Hematopoietic multipotent progenitor cell (in vitro differentiated cells): ENCODE measurements around the gene TSPAN10. TPM values are rescaled to one million over a fixed set of nuclear protein-coding genes. Genes with fewer than 3 reads are reported as not detected.
"Not testable (repeated sequence)": the region's sequence is repeated elsewhere in the genome, so short reads cannot be mapped to it uniquely, and the experiment has no call there.

Experiments
- DNase-seq, 3 donors: peaks; one replicate each; pipeline ENCODE4 v3.0.0-alpha.2; 2011 to 2015; ENCODE audit warnings: low read depth in 2 of 3, low spot score in 2 of 3
- total RNA-seq: library from RNA; depleted of rRNA; stranded (reverse); fragments of >200 nt; gene quantifications from one replicate; pipeline ENCODE4 v1.2.3, GENCODE V29; 2012

TSPAN10 gene
- total RNA-seq, result 0.27 TPM

- DNase-seq, result peak; percentile 70 to 85 (median 81)
These were observed at the start of gene TSPAN10, which contains the start of gene NPLOC4 for GRCh38 chr17:81636505-81637288. Gene TSPAN10, plus strand, starts transcription at chr17:81637196. Its CDS starts 5,217 bp downstream, at chr17:81642413. Gene NPLOC4, minus strand, starts transcription at chr17:81637112. Its CDS starts 182 bp downstream, at chr17:81636930.

DNA sequence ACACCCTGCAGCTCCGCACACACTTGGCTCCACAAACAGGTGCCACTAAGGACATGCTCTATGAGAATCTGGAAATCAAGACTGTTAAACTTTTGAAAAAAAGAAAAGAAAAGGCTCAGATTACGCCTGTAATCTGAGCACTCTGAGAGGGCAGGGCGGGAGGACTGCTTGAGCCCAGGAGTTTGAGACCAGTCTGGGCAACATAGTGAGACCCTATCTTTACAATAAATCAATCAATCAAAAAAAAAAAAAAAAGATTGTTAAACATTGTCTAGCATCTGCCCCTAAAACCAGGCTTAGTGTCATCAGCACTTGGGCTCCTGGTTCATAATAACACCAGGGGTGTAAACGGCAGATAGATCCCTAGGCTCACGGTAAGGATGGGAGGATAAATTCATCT is 47.4 kb upstream of the TSPAN10 start:
- DNase-seq, result no peak

- no peak for DNase-seq
These were observed 46.9 kb upstream of the TSPAN10 start for GRCh38 chr17:81590121-81590520.

GRCh38 chr17:81591971-81592370 is 45.0 kb upstream of the TSPAN10 start:
- no peak for DNase-seq

DNA sequence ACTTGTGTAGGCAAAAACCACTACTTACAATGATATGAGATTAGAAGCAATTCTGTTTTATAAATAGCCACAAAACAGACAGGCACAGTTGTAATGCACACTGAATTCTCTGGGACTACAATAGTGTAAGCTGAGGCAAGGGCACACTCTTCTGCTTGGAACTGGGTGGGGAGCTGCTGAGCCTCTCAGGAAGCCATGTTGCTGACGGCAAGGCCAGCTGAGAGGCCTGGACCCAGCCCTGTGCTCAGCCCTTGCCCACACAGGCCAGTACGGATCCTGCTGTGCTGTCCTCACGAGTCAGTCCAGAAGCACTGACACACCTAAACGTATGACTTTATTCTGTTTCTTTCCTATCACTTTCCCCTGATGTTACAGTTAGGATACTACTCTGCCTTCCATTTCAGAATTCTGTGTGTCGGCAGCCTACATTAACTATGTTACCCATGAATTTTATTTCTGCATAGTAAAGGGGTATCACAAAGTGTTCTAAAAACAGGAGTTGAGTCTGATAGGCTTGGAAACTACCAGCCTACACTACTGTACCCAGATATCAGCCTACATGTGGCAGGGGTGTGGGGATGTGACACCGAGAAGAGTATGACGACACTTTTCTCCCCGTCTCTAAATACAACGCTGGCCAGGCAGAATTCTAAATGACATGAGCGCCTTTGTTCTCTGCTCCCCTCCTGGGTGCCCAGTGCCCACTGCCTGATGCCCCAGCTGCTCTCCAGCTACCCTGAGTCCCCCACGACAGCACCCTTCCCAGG is 43.7 kb upstream of the TSPAN10 start:
- DNase-seq, result no peak

DNA sequence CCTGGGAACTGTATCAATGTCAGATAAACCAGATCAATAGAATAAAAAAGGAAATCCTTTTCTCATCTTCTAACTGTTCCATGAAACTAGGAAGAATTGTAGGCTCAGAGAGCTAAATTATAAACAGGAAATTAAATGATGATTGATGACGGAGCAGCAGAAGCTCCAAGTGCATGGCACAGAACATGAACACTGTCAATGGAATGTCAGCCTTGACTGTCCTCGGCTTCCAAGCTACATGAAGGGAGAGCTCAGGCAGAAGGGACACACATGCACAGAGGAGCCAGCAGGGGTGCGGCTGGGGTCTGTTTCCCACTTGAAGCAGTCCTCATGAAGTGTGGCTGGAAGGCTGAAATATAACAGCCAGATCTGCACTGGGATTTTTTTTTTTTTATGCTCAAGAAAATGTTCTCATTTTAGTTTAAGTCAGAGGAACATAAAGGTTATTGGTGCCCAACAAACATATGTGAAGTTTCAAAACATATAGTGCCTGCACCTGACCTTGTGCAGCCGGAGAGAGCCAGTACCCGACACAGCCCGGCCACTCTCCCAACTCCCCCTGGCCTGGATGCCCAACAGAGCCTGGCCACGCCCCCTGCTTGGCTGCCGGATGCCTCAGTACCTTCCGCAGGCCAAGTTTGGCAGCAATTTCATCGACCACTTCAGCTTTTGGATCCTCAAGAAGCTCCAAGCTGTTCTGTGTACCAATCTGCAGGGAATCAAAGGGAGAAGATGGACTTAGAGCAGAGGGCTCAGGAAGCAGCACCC is 37.1 kb upstream of the TSPAN10 start:
- no peak for DNase-seq

DNA sequence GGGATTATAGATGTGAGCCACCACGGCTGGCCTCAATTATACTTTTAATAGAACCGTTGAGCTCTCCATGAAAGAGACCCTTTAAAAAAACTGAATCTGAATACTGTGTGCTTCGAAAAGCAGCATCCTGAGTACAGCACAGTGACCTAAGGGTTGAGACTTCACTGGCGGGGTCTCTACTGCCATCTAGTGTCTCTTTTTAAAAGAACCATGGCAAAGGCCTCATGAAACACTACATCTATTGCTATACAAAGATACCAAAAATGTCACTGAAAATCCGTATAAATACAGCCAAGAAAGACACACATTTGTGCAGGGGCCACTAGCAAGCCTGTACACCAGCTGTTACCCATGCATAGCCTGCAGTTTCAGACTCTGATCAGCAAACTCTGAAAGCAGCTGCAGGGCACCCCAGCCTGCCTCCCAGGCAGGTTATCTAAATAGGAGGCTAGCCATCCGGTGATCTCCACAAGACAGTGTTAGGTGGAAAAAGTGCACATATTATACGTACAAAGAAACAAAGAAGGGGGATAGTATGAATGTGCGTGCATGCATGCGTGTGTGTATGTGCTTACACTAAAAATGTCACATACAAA is 35.4 kb upstream of the TSPAN10 start:
- peak; percentile 31 to 83 (median 55) for DNase-seq

DNA sequence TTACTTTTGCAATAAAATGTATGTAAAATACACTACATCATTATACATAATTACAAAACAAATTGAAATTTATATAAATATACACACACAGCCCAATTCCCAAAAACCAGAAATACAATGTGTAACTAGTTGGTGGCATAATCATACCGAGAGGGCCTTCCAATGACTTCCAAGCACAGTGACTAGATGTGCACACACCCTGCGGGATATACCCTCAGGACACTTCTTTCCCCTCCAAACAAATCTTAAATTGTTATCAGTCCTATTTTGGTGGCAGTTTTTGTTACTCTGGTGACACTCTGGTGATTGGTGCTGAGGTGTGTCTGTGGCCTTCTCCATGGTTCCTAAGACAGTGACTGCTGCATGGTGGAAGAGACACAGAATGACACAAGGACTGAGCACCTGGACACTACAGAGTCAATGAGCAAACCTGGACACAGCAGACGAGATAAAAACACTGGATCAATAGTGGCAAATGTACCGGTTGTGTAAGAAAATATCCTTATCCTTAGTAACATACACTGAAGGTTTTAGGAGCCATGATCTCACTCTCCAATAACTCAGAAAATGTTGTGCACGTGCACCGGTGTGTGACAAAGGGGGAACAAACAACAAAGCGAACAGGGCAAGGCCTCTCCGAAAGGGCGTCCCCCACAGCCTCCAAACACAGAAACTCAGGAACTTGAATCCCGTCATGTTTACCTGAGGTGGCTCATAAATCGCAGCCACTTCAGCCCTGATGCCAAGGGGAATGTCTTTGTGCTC is 33.0 kb upstream of the TSPAN10 start:
- no peak for DNase-seq

DNA sequence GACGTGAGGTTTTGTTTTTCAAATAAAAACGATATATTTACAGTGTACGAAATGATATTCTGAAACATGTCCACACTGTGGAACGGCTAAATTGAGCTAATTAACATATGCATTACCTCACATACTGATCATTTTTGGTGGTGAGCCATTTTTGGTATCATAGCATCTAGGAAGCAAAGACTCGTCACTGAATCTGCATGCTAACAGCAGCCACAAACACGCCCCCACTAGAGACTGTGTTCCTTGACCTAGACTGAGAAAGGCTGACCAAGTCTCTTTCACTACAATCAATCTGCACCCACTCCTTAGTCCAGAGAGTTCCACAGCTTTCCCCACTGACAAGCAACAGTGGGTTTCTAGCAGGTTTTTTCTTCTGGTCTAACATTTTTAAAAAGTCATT is 29.6 kb upstream of the TSPAN10 start:
- DNase-seq, result no peak

- DNase-seq, result no peak
These were observed 28.9 kb upstream of the TSPAN10 start for GRCh38 chr17:81608082-81608481.

DNA sequence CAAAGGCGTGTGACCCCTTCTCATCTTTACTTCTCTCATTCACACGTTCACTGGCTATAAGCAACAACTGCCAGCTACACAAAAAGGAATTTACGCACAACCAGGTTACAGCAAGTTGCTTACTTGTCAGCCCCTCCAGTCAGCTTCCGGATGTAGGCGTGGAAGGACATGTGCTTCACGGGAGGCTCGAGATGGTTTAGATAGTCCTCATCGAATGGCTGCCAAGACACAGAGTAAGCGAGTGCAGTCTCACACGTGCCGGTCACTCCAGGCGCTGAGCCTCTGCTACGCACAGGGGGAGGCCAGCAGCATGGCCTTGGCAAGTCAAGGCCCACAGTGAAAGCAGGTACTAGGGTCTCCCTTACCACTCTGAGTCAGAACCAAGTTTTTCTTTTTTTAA is 28.4 kb upstream of the TSPAN10 start:
- DNase-seq, result no peak

GRCh38 chr17:81609541-81610311 is 27.3 kb upstream of the TSPAN10 start:
- DNase-seq, result no peak

DNA sequence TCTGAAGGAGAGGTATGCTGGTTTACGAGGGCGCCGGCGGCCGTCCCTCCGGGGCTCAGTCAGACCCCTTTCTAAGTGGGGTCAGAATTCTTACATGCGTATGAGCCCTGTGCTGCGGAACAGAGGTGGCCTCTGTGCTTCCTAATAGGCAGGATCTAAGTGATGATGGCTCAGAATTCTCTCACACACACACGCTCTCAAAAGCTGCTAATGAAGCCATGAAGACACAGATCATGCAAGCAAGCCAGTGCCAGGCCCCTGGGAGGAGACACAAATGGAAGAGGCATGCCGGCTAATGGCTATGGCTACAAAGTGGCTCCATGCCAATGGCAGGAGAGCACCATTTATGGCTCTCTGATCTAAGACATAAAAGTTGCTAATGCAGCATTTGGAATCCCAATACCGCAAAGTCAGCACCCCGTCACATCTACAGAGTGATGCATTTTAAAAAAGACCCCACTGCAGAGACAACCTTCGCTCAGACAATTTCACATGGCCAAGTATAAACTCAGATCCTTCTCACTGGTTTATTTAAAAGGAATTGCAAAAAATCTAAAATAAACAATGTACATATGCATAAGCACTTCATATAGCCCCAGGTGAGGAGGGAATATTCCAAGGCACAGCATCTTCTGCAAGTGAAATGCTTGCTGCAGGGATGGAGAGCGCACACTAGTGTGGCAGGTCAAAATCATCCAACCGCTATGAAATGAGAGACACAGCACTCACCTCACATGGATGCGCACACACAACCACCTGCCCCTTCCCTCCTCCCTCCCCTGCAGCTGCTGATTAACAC is 24.6 kb upstream of the TSPAN10 start:
- no peak for DNase-seq

- no peak for DNase-seq
These were observed 21.5 kb upstream of the TSPAN10 start for GRCh38 chr17:81615401-81615930.

DNA sequence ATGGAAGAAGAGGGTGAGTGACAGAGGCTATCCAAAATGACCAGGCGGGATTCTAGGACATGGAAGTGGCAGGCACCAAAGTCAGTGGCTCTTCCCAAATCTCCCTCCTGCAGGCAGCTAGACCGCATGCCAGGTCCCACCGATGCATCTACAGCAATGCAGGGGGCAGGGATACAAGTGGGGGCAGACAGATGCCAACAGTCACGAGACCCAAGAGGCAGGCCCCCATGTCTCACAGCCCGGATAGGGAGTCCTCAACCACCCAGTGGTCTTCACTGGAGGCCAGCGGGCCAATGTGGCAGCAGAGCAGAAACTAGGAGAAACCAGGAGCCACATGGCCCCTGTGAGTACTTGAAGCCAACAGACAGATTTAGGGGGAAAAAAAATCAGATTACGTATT is 20.1 kb upstream of the TSPAN10 start:
- DNase-seq, result no peak

DNA sequence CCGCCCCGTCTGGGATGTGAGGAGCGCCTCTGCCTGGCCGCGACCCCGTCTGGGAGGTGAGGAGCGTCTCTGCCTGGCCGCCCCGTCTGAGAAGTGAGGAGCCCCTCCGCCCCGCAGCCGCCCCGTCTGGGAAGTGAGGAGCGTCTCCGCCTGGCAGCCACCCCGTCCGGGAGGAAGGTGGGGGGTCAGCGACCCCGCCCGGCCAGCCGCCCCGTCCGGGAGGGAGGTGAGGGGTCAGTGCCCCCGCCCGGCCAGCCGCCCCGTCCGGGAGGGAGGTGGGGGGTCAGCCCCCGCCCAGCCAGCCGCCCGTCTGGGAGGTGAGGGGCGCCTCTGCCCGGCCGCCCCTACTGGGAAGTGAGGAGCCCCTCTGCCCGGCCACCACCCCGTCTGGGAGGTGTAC is 18.7 kb upstream of the TSPAN10 start:
- not testable (repeated sequence) for DNase-seq

DNA sequence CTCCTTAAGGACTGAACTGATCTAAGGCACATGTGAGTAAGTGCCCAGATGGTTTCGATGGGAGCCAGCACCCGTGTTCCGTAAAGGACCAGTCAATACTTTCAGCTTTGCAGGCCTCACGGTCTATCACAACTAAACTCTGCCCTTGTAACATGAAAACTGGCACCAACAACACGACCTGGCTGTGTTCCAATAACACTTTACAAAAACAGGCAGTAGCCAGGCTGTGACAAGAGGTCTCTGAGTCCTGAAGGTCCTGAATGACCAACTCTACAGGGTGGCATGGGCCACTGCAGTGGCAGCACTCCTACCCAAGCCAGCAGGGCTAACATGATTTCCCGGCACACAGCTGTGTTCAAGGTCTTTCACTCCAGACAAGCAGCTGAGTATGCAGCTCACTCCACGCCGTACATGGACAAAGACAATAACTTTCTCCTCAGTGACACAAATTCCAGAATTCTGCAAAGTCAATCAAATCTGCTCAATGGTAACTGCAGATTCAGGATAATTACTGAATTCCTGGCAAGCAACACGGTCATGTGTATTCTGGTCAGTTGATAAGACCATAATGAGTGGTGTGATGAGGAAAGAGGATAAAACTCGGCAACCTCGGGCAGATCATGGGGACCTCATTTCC is 15.4 kb upstream of the TSPAN10 start:
- DNase-seq, result no peak

DNA sequence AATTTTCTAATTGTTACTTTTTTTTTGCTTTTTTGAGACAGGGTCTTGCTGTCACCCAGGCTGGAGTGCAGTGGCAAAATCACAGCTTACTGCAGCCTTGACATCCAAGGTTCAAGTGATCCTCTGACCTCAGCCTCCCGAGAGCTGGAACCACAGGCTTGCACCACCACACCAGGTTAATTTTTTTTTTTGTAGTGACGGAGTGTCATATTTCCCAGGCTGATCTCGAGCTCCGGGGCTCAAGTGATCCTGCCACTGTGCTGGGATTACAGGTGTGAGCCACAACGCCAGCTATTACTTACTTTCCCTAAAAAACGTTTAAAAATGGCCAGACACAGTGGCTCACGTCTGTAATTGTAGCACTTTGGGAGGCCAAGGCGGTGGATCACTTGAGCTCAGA is 6.7 kb upstream of the TSPAN10 start:
- no peak for DNase-seq
